ENCODE results near the gene TRIM45. TPM values are rescaled to one million over a fixed set of nuclear protein-coding genes. Genes with fewer than 3 reads are reported as not detected.

TRIM45 gene
- total RNA-seq, 8 experiments from 2014 or later, result 1.2 to 14.5 (median 7.4) TPM

- no peak for ATAC-seq (replicated peaks in 6 of 8)
- WGBS, 10 experiments, result 14 to 94% (median 77%) methylated on average over 1 to 2 of the region's 2 CpGs; no CpG with 5 or more reads in 2 of the 10 experiments
- Histone ChIP-seq H3K27ac (no peak overlapping the region), H3K4me3 (no peak overlapping the region), H3K4me1 (replicated peaks in 1 of 2) (peaks cover 3 to 4% of the 10 kb centered on the region in 2 donors)
- in situ Hi-C loops (cut with MboI; ENCODE audit: low pct_unique_long_range_greater_than_20kb in 2 of 9, low sequenced_read_pairs in 9 of 9, unreplicated experiment in 9 of 9), result loop anchor here in 7 of 9 experiments (10.0 to 25.0 kb wide), 6 partner anchors 223 to 925 kb away; partner anchors contain the start of gene CD58 (in 2 of the 7)
These were observed 59.5 kb downstream of the TRIM45 start for GRCh38 chr1:117061986-117062415.

Other genes with a start within 250 kb of the TRIM45 start
- 100 to 1,000 TPM in 4 of 8 experiments, 10 to 100 TPM in 4; 30.3 to 246 (median 88.4) TPM for gene PTGFRN, start 211.8 kb downstream of the TRIM45 start, total RNA-seq
- gene CD101, start 120.0 kb downstream of the TRIM45 start, total RNA-seq, result 1 to 10 TPM in 6 of 8 experiments, under 1 TPM in 2; 0.27 to 4.8 (median 1.9) TPM
- gene TTF2, start 61.4 kb downstream of the TRIM45 start, total RNA-seq, result 10 to 100 TPM in 4 of 8 experiments, 1 to 10 TPM in 4; 5.4 to 48.7 (median 10.6) TPM
- gene VTCN1, start 89.2 kb upstream of the TRIM45 start, total RNA-seq, result 1 to 10 TPM in 1 of 8 experiments, under 1 TPM in 5, not detected in 2; 0.22 to 2.0 (median 0.43) TPM
- gene MAN1A2, start 245.7 kb upstream of the TRIM45 start, total RNA-seq, result 10 to 100 TPM; 33.3 to 57.9 (median 41.1) TPM

All from motor neuron (in vitro differentiated cells).